DOHH2 (cell line): ENCODE measurements around the gene FUT2.

Source experiments
- CTCF ChIP-seq: fragments of 200-600 bp; sonication (generic); IDR thresholded peaks from one replicate; pipeline ENCODE4 v1.5.1; 2014; ENCODE audit warnings: antibody characterized with exemption, mild to moderate bottlenecking, low read depth, low read length; ENCODE audit not compliant: poor library complexity, severe bottlenecking
- EZH2phosphoT487 ChIP-seq: fragments of 200-600 bp; sonication (generic); IDR thresholded peaks from 2 replicates; pipeline ENCODE4 v1.6.1; 2017; ENCODE audit warnings: borderline replicate concordance, mild to moderate bottlenecking, antibody characterized with exemption, low read length, moderate library complexity, mixed read lengths

DNA sequence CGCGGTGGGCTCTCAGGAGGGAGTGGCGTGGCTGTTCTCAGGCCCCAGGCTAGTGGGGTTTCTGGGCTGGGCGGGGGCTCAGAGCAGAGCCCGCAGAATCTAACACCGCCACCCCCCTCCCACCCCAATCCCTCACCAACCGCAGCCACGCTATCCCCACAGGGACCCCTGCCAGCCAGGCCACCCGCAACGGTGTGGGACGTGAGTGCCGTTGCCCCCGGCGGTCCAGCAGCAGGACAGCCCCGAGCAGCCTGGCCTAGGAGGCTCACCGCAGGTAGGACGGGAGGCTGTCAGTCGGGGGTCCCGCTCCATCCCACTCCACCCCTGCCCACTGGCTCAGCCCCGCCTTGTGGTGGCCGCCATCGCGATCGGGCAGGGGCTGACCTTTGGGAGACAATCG, 22.8 kb upstream of the FUT2 start, which contains the start of gene NTN5:
- TF ChIP-seq CTCF (no peak), EZH2phosphoT487 (no peak)
